CD4-positive, alpha-beta T cell (primary cell): ENCODE data around the gene FKBP2. TPM values are rescaled to one million over a fixed set of nuclear protein-coding genes. Genes with fewer than 3 reads are reported as not detected.

Experiments used
- ATAC-seq: fragments of 200-7000 bp; cut with Tn5 transposase; one replicate; pipeline ENCODE4 v1.10.0; 2022; ENCODE audit warnings: mild to moderate bottlenecking; ENCODE audit not compliant: poor library complexity
- CTCF ChIA-PET: fragments of 350-600 bp; sonication (Branson Sonifier 250); formaldehyde crosslinking; loops from one replicate; lab custom pipeline; 2021; ENCODE audit warnings: antibody characterized with exemption, inconsistent platforms; lab: Charles Lee
- POLR2A ChIA-PET: fragments of 350-600 bp; sonication (Branson Sonifier 250); formaldehyde crosslinking; loops from one replicate; lab custom pipeline; 2021; ENCODE audit warnings: antibody characterized with exemption, inconsistent platforms; lab: Charles Lee
- DNase-seq, 14 experiments: peaks; one replicate each; pipeline ENCODE4 v3.0.0-alpha.2; 2013 to 2020; ENCODE audit warnings: mixed read lengths in 2 of 14
- H3K27ac ChIP-seq, 2 donors: one replicate each; pipeline versions ENCODE4 v1.5.1 to v1.7.0; 2013; ENCODE audit warnings: low read length in 2 of 2, low read depth in 1 of 2, mild to moderate bottlenecking in 1 of 2
- H3K27me3 ChIP-seq, 2 experiments: 1 replicate in 1 of 2; 2 replicates in 1 of 2; pipeline versions ENCODE4 v1.6.1 to v1.7.0; 2013; ENCODE audit warnings: low read length in 2 of 2, control low read depth in 1 of 2, mild to moderate bottlenecking in 1 of 2, moderate library complexity in 1 of 2; ENCODE audit not compliant: insufficient read depth in 2 of 2, control insufficient read depth in 1 of 2
- H3K36me3 ChIP-seq: one replicate; pipeline ENCODE4 v1.6.1; 2013; ENCODE audit warnings: low read length, control low read depth; ENCODE audit not compliant: insufficient read depth
- H3K4me1 ChIP-seq: one replicate; pipeline ENCODE4 v1.6.1; 2013; ENCODE audit warnings: low read length, control low read depth; ENCODE audit not compliant: insufficient read depth
- H3K4me3 ChIP-seq: one replicate; pipeline ENCODE4 v1.5.1; 2013; ENCODE audit warnings: mild to moderate bottlenecking, low read length, moderate library complexity
- H3K9me3 ChIP-seq, 2 experiments: 1 replicate in 1 of 2; 2 replicates in 1 of 2; pipeline versions ENCODE4 v1.6.1 to v1.7.0; 2013; ENCODE audit warnings: low read length in 2 of 2, mild to moderate bottlenecking in 2 of 2, control low read depth in 1 of 2, moderate library complexity in 1 of 2; ENCODE audit not compliant: control insufficient read depth in 1 of 2, insufficient read depth in 1 of 2
- H3K27ac Mint-ChIP-seq: one replicate; pipeline ENCODE4 v1.8.0; 2020; ENCODE audit warnings: mixed read lengths
- H3K27me3 Mint-ChIP-seq: one replicate; pipeline ENCODE4 v1.8.0; 2021; ENCODE audit warnings: mixed read lengths
- H3K36me3 Mint-ChIP-seq: one replicate; pipeline ENCODE4 v1.8.0; 2021; ENCODE audit warnings: low read depth, mixed read lengths
- H3K4me1 Mint-ChIP-seq: one replicate; pipeline ENCODE4 v1.8.0; 2021; ENCODE audit warnings: low read depth, mixed read lengths
- H3K4me3 Mint-ChIP-seq: one replicate; pipeline ENCODE4 v1.8.0; 2020; ENCODE audit warnings: mild to moderate bottlenecking, mixed read lengths
- H3K9me3 Mint-ChIP-seq: one replicate; pipeline ENCODE4 v1.8.0; 2020; ENCODE audit warnings: mixed read lengths
- CTCF ChIP-seq: fragments of 200-600 bp; IDR thresholded peaks from one replicate; pipeline ENCODE4 v1.8.0; 2022; ENCODE audit warnings: antibody characterized with exemption, mild to moderate bottlenecking
- intact Hi-C, 2 experiments: fragments of 100-400 bp; cut with DNase I in 1 of 2; cut with micrococcal nuclease in 1 of 2; formaldehyde crosslinking; loops; one replicate each; pipeline versions ENCODE4 v1.15.1 to v1.9.0; 2023 to 2025; cut with DNase I, micrococcal nuclease
- total RNA-seq, 174 experiments: library from RNA in 2 of 174; stranded (reverse) in 2 of 174; gene quantifications; one replicate each; pipeline ENCODE4 v1.2.3 and lab custom pipeline; 2021 to 2026

FKBP2 gene
- total RNA-seq, 2 experiments from 2014 or later, result 11.2 to 14.6 TPM

- Histone ChIP-seq H3K9me3 (no peaks in the 10 kb centered on the region), H3K27ac (peak within 1 kb of the TSS; percentile 86 to 90), H3K36me3 (peaks cover 54% of the 10 kb centered on the region), H3K4me1 (peaks cover 61% of the 10 kb centered on the region), H3K27me3 (no peaks in the 10 kb centered on the region), H3K4me3 (peak within 1 kb of the TSS; percentile 100)
- H3K4me1 Mint-ChIP-seq, result peaks cover 49% of the 10 kb centered on the region
- peaks cover 74% of the 10 kb centered on the region for H3K36me3 Mint-ChIP-seq
- DNase-seq, result peak; percentile 31 to 94 (median 72)
- no peaks in the 10 kb centered on the region for H3K9me3 Mint-ChIP-seq
- ATAC-seq, result peak; percentile 72
- ChIA-PET CTCF (interaction anchor here (0.8 to 5.4 kb wide), 12 partner anchors 11 to 110 kb away, joined by 3 to 123 read pairs (median 4); partner anchors contain the start of genes CATSPERZ, DNAJC4, ESRRA and NUDT22), POLR2A (interaction anchor here (0.6 to 7.1 kb wide), 29 partner anchors 10 to 1479 kb away, joined by 3 to 116 read pairs (median 5); partner anchors contain the start of genes BAD, CATSPERZ, COX8A and DNAJC4)
- no peaks in the 10 kb centered on the region for H3K27me3 Mint-ChIP-seq
- H3K4me3 Mint-ChIP-seq, result peak within 1 kb of the TSS; percentile 98
- intact Hi-C loops, result loop anchor here (1.0 to 5.0 kb wide), 4 partner anchors 18 to 64 kb away; partner anchors contain the start of genes FKBP2 (in 2 of the 2), NUDT22 (in 1 of the 2) and TRPT1 (in 1 of the 2)
- no peak for TF ChIP-seq CTCF
- H3K27ac Mint-ChIP-seq, result peak within 1 kb of the TSS; percentile 93
Observed at GRCh38 chr11:64206457-64207255, 34.2 kb upstream of the FKBP2 start, which contains the start of gene FERMT3. Gene FERMT3, plus strand, starts transcription at chr11:64206721. Its CDS starts 644 bp downstream, at chr11:64207365.

GRCh38 chr11:64207256-64208085 lies 33.4 kb upstream of the FKBP2 start:
- no peak for TF ChIP-seq CTCF
- Histone ChIP-seq H3K27ac (peak overlapping the region; percentile 86 to 90), H3K9me3 (no peaks in the 10 kb centered on the region), H3K36me3 (peaks cover 57% of the 10 kb centered on the region), H3K4me3 (peak overlapping the region; percentile 100), H3K27me3 (no peaks in the 10 kb centered on the region), H3K4me1 (peaks cover 61% of the 10 kb centered on the region)
- H3K9me3 Mint-ChIP-seq, result no peaks in the 10 kb centered on the region
- peak overlapping the region; percentile 93 for H3K27ac Mint-ChIP-seq
- peaks cover 74% of the 10 kb centered on the region for H3K36me3 Mint-ChIP-seq
- intact Hi-C loops, result loop anchor here (2.0 to 5.0 kb wide), 3 partner anchors 17 to 63 kb away; partner anchors contain the start of gene FKBP2 (in 2 of the 2)
- DNase-seq (peak; percentile 41 to 91 (median 72)), ATAC-seq (peak; percentile 68)
- CTCF ChIA-PET, result interaction anchor here (0.8 to 5.4 kb wide), 11 partner anchors 12 to 96 kb away, joined by 3 to 123 read pairs (median 4); partner anchors contain the start of genes CATSPERZ, ESRRA, NUDT22 and PLCB3
- H3K27me3 Mint-ChIP-seq, result no peaks in the 10 kb centered on the region
- H3K4me3 Mint-ChIP-seq, result peak overlapping the region; percentile 98
- peaks cover 49% of the 10 kb centered on the region for H3K4me1 Mint-ChIP-seq
- POLR2A ChIA-PET, result interaction anchor here (0.8 to 7.1 kb wide), 23 partner anchors 9 to 1480 kb away, joined by 3 to 116 read pairs (median 11); partner anchors contain the start of genes BAD, CATSPERZ, DNAJC4 and ESRRA
